SU-DHL-6 (cell line): ENCODE measurements around the gene LHPP.

Experiments used
- H2AFZ ChIP-seq: fragments of 200-600 bp; sonication (generic); 2 replicates; pipeline ENCODE4 v1.6.1; 2014; ENCODE audit warnings: low read depth, mild to moderate bottlenecking, moderate library complexity, mixed read lengths, antibody characterized with exemption, low read length; ENCODE audit not compliant: severe bottlenecking
- H3F3A ChIP-seq: fragments of 200-600 bp; shearing (Covaris generic); 2 replicates; pipeline ENCODE4 v1.6.0; 2016; ENCODE audit warnings: antibody characterized with exemption, mild to moderate bottlenecking; ENCODE audit not compliant: insufficient read depth
- H3K27ac ChIP-seq: fragments of 200-600 bp; sonication (generic); 2 replicates; pipeline ENCODE4 v1.5.1; 2016; ENCODE audit warnings: low read depth, mild to moderate bottlenecking, low read length, moderate library complexity, mixed read lengths
- H3K27me3 ChIP-seq: fragments of 200-600 bp; sonication (generic), shearing (Covaris generic); 2 replicates; pipeline ENCODE4 v1.6.0; 2014; ENCODE audit warnings: mild to moderate bottlenecking, low read length
- H3K36me3 ChIP-seq: fragments of 200-600 bp; sonication (generic); 2 replicates; pipeline ENCODE4 v1.6.1; 2014; ENCODE audit warnings: mild to moderate bottlenecking, low read length, mixed read lengths
- H3K4me2 ChIP-seq: fragments of 300-600, 200-600 bp; shearing (Covaris generic), sonication (generic); 2 replicates; pipeline ENCODE4 v1.6.0; 2014; ENCODE audit warnings: low read length, low read depth, mild to moderate bottlenecking; ENCODE audit not compliant: poor library complexity, severe bottlenecking
- H3K4me3 ChIP-seq: fragments of 200-600 bp; sonication (generic); 2 replicates; pipeline ENCODE4 v1.5.1; 2014; ENCODE audit warnings: antibody characterized with exemption, low read length, mild to moderate bottlenecking, mixed read lengths; ENCODE audit not compliant: insufficient read depth, poor library complexity, severe bottlenecking
- H3K79me2 ChIP-seq: fragments of 200-600 bp; sonication (generic); 2 replicates; pipeline ENCODE4 v1.6.1; 2014; ENCODE audit warnings: mild to moderate bottlenecking, low read length, moderate library complexity; ENCODE audit not compliant: insufficient read depth
- H3K9ac ChIP-seq: fragments of 200-600 bp; sonication (generic); 2 replicates; pipeline ENCODE4 v1.7.0; 2014; ENCODE audit warnings: mild to moderate bottlenecking, low read length
- H3K9me2 ChIP-seq: fragments of 200-600 bp; sonication (generic); replicated peaks from 2 replicates; pipeline ENCODE4 v1.6.1; 2014; ENCODE audit warnings: low read length; ENCODE audit not compliant: insufficient read depth
- H3K9me3 ChIP-seq: fragments of 200-600 bp; sonication (generic); 2 replicates; pipeline ENCODE4 v1.6.1; 2014; ENCODE audit warnings: low read length, mixed read lengths; ENCODE audit not compliant: insufficient read depth
- H4K20me1 ChIP-seq: fragments of 200-600 bp; sonication (generic); 2 replicates; pipeline ENCODE4 v1.6.1; 2014; ENCODE audit warnings: low read depth, mild to moderate bottlenecking, antibody characterized with exemption, low read length, moderate library complexity, mixed read lengths
- EZH2phosphoT487 ChIP-seq: fragments of 200-600 bp; sonication (generic), shearing (Covaris generic); conservative IDR thresholded peaks from 2 replicates; pipeline ENCODE4 v1.6.1; 2018; ENCODE audit warnings: mild to moderate bottlenecking, antibody characterized with exemption, low read length, moderate library complexity, mixed read lengths
- TF ChIP-seq, protein P1 (sequence below): fragments of 200-600 bp; sonication (generic); IDR thresholded peaks from one replicate; pipeline ENCODE4 v1.5.1; 2017; ENCODE audit warnings: antibody characterized with exemption, mild to moderate bottlenecking, low read length, moderate library complexity; ENCODE audit not compliant: insufficient read depth, poor library complexity, severe bottlenecking

LHPP gene

GRCh38 chr10:124605856-124606812, 144.5 kb downstream of the LHPP start:
- no peaks in the 10 kb centered on the region for H3K9me2 ChIP-seq
- TF ChIP-seq, protein P1, sequence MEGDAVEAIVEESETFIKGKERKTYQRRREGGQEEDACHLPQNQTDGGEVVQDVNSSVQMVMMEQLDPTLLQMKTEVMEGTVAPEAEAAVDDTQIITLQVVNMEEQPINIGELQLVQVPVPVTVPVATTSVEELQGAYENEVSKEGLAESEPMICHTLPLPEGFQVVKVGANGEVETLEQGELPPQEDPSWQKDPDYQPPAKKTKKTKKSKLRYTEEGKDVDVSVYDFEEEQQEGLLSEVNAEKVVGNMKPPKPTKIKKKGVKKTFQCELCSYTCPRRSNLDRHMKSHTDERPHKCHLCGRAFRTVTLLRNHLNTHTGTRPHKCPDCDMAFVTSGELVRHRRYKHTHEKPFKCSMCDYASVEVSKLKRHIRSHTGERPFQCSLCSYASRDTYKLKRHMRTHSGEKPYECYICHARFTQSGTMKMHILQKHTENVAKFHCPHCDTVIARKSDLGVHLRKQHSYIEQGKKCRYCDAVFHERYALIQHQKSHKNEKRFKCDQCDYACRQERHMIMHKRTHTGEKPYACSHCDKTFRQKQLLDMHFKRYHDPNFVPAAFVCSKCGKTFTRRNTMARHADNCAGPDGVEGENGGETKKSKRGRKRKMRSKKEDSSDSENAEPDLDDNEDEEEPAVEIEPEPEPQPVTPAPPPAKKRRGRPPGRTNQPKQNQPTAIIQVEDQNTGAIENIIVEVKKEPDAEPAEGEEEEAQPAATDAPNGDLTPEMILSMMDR: no peak
- peak overlapping the region; percentile 34 for H3K4me3 ChIP-seq
- no peaks in the 10 kb centered on the region for H3K79me2 ChIP-seq
- H3K36me3 ChIP-seq: no peaks in the 10 kb centered on the region
- peak overlapping the region; percentile 65 for H3K4me2 ChIP-seq
- no peaks in the 10 kb centered on the region for H3K9me3 ChIP-seq
- H2AFZ ChIP-seq: no peak overlapping the region
- H4K20me1 ChIP-seq: no peaks in the 10 kb centered on the region
- peaks cover 68% of the 10 kb centered on the region for H3F3A ChIP-seq
- H3K27ac ChIP-seq: peak overlapping the region; percentile 99
- peak overlapping the region; percentile 85 for H3K9ac ChIP-seq
- no peaks in the 10 kb centered on the region for H3K27me3 ChIP-seq

GRCh38 chr10:124606822-124607221, 145.2 kb downstream of the LHPP start:
- Histone ChIP-seq H3K4me3 (peak overlapping the region; percentile 11), H3K27ac (peak overlapping the region; percentile 99), H3K27me3 (no peaks in the 10 kb centered on the region), H4K20me1 (no peaks in the 10 kb centered on the region), H3F3A (peaks cover 70% of the 10 kb centered on the region), H3K9me2 (no peaks in the 10 kb centered on the region), H3K9ac (peak overlapping the region; percentile 85), H3K79me2 (no peaks in the 10 kb centered on the region), H3K4me2 (peak overlapping the region; percentile 65), H3K36me3 (no peaks in the 10 kb centered on the region), H3K9me3 (no peaks in the 10 kb centered on the region), H2AFZ (no peak overlapping the region)
- TF ChIP-seq, protein P1: no peak
- TF ChIP-seq EZH2phosphoT487: no peak

GRCh38 chr10:124607693-124608092, 146.1 kb downstream of the LHPP start:
- H4K20me1 ChIP-seq: no peaks in the 10 kb centered on the region
- H2AFZ ChIP-seq: no peak overlapping the region
- H3K36me3 ChIP-seq: no peaks in the 10 kb centered on the region
- H3K4me3 ChIP-seq: no peak overlapping the region
- H3F3A ChIP-seq: peaks cover 68% of the 10 kb centered on the region
- peak overlapping the region; percentile 99 for H3K27ac ChIP-seq
- peak overlapping the region; percentile 65 for H3K4me2 ChIP-seq
- no peaks in the 10 kb centered on the region for H3K9me2 ChIP-seq
- H3K27me3 ChIP-seq: no peaks in the 10 kb centered on the region
- H3K9me3 ChIP-seq: no peaks in the 10 kb centered on the region
- TF ChIP-seq, protein P1: no peak
- TF ChIP-seq EZH2phosphoT487: no peak
- no peaks in the 10 kb centered on the region for H3K79me2 ChIP-seq
- peak overlapping the region; percentile 85; the same call in 1 of the 2 replicates for H3K9ac ChIP-seq
